HG03108 (cell line): ENCODE measurements around the gene NKX3-2.

Source experiments
- ATAC-seq: cut with Tn5 transposase; IDR thresholded peaks from one replicate; pipeline ENCODE4 v1.9.1; 2021; ENCODE audit warnings: moderate library complexity; ENCODE audit not compliant: unreplicated experiment

The NKX3-2 gene

GRCh38 chr4:13546142-13546940, 2.0 kb upstream of the NKX3-2 start:
- no peak for ATAC-seq

GRCh38 chr4:13545394-13545808, 1.1 kb upstream of the NKX3-2 start:
- no peak for ATAC-seq

- no peak for ATAC-seq
Measured at GRCh38 chr4:13544606-13545393, 492 bp upstream of the NKX3-2 start.

- ATAC-seq = no peak
Measured at GRCh38 chr4:13543032-13543838, 1.1 kb downstream of the NKX3-2 start.

- ATAC-seq = no peak
Measured at GRCh38 chr4:13542577-13543031, 1.7 kb downstream of the NKX3-2 start.

- no peak for ATAC-seq
Measured at GRCh38 chr4:13541720-13542576, 2.4 kb downstream of the NKX3-2 start.

- no peak for ATAC-seq
Measured at GRCh38 chr4:13541176-13541604, 3.1 kb downstream of the NKX3-2 start.

GRCh38 chr4:13540446-13541175, 3.7 kb downstream of the NKX3-2 start:
- no peak for ATAC-seq

- no peak for ATAC-seq
Measured at GRCh38 chr4:13539619-13540445, 4.5 kb downstream of the NKX3-2 start.

- ATAC-seq = no peak
Measured at GRCh38 chr4:13539047-13539618, 5.2 kb downstream of the NKX3-2 start.

GRCh38 chr4:13538427-13538973, 5.8 kb downstream of the NKX3-2 start:
- no peak for ATAC-seq

- no peak for ATAC-seq
Measured at GRCh38 chr4:13537832-13538177, 6.5 kb downstream of the NKX3-2 start.

GRCh38 chr4:13537011-13537831, 7.1 kb downstream of the NKX3-2 start:
- no peak for ATAC-seq

- no peak for ATAC-seq
Measured at GRCh38 chr4:13536607-13537006, 7.7 kb downstream of the NKX3-2 start.

- no peak for ATAC-seq
Measured at GRCh38 chr4:13535708-13536361, 8.5 kb downstream of the NKX3-2 start.

- no peak for ATAC-seq
Measured at GRCh38 chr4:13535118-13535517, 9.2 kb downstream of the NKX3-2 start.
